Measurements from ENCODE around the gene CYB5B. TPM values are rescaled to one million over a fixed set of nuclear protein-coding genes. Genes with fewer than 3 reads are reported as not detected.

Gene CYB5B
- polyA plus RNA-seq, 1 of the 3 experiments (the other 2 are of a cell fraction) = 64.4 TPM

DNA sequence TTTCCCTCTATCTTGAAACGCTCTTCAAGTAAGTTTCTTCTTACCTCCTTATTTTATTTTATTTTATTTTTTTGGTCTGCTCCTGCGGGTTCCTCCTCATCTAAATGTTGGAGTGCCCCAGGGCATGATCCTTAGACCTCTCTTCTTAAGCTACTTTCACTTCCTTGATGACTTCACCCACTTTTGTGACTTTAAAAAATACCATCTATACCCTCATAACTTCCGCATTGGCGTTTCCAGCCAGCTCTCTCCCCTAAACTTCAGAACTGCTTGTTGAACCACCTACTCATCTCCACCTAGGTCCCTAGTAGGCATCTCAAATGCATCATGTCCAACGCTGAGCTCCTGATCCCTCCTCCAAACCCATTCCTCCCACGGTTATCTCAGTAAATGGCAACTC lies 89.9 kb downstream of the CYB5B start:
- WGBS (ENCODE audit: low lambda C conversion rate) = 86% methylated on average over 6 of the region's 6 CpGs
- no peak for TF ChIP-seq SIN3A (IDR thresholded peaks at IDR 0.05; ENCODE audit: borderline replicate concordance, low read depth, low read length)
- no peak for TF ChIP-seq NFIC (IDR thresholded peaks at IDR 0.05; ENCODE audit: borderline replicate concordance)
- TF ChIP-seq, protein P1, sequence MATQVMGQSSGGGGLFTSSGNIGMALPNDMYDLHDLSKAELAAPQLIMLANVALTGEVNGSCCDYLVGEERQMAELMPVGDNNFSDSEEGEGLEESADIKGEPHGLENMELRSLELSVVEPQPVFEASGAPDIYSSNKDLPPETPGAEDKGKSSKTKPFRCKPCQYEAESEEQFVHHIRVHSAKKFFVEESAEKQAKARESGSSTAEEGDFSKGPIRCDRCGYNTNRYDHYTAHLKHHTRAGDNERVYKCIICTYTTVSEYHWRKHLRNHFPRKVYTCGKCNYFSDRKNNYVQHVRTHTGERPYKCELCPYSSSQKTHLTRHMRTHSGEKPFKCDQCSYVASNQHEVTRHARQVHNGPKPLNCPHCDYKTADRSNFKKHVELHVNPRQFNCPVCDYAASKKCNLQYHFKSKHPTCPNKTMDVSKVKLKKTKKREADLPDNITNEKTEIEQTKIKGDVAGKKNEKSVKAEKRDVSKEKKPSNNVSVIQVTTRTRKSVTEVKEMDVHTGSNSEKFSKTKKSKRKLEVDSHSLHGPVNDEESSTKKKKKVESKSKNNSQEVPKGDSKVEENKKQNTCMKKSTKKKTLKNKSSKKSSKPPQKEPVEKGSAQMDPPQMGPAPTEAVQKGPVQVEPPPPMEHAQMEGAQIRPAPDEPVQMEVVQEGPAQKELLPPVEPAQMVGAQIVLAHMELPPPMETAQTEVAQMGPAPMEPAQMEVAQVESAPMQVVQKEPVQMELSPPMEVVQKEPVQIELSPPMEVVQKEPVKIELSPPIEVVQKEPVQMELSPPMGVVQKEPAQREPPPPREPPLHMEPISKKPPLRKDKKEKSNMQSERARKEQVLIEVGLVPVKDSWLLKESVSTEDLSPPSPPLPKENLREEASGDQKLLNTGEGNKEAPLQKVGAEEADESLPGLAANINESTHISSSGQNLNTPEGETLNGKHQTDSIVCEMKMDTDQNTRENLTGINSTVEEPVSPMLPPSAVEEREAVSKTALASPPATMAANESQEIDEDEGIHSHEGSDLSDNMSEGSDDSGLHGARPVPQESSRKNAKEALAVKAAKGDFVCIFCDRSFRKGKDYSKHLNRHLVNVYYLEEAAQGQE (IDR thresholded peaks at IDR 0.05; ENCODE audit: low read depth, low read length) = no peak
- TF ChIP-seq, protein P2, sequence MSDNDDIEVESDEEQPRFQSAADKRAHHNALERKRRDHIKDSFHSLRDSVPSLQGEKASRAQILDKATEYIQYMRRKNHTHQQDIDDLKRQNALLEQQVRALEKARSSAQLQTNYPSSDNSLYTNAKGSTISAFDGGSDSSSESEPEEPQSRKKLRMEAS (IDR thresholded peaks at IDR 0.05; ENCODE audit: low read depth) = no peak
- TF ChIP-seq, protein P3, sequence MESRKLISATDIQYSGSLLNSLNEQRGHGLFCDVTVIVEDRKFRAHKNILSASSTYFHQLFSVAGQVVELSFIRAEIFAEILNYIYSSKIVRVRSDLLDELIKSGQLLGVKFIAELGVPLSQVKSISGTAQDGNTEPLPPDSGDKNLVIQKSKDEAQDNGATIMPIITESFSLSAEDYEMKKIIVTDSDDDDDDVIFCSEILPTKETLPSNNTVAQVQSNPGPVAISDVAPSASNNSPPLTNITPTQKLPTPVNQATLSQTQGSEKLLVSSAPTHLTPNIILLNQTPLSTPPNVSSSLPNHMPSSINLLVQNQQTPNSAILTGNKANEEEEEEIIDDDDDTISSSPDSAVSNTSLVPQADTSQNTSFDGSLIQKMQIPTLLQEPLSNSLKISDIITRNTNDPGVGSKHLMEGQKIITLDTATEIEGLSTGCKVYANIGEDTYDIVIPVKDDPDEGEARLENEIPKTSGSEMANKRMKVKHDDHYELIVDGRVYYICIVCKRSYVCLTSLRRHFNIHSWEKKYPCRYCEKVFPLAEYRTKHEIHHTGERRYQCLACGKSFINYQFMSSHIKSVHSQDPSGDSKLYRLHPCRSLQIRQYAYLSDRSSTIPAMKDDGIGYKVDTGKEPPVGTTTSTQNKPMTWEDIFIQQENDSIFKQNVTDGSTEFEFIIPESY (IDR thresholded peaks at IDR 0.05; ENCODE audit: borderline replicate concordance, low read depth) = no peak
- TF ChIP-seq, protein P4, sequence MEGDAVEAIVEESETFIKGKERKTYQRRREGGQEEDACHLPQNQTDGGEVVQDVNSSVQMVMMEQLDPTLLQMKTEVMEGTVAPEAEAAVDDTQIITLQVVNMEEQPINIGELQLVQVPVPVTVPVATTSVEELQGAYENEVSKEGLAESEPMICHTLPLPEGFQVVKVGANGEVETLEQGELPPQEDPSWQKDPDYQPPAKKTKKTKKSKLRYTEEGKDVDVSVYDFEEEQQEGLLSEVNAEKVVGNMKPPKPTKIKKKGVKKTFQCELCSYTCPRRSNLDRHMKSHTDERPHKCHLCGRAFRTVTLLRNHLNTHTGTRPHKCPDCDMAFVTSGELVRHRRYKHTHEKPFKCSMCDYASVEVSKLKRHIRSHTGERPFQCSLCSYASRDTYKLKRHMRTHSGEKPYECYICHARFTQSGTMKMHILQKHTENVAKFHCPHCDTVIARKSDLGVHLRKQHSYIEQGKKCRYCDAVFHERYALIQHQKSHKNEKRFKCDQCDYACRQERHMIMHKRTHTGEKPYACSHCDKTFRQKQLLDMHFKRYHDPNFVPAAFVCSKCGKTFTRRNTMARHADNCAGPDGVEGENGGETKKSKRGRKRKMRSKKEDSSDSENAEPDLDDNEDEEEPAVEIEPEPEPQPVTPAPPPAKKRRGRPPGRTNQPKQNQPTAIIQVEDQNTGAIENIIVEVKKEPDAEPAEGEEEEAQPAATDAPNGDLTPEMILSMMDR (IDR thresholded peaks at IDR 0.05) = no peak
- TF ChIP-seq JUND (IDR thresholded peaks at IDR 0.05) = no peak
- Histone ChIP-seq H3K9me3 (no peaks in the 10 kb centered on the region), H3F3A (replicated peaks; ENCODE audit: insufficient read depth) (no peaks in the 10 kb centered on the region), H3K79me2 (ENCODE audit: insufficient read depth) (no peaks in the 10 kb centered on the region), H3K4me1 (ENCODE audit: control insufficient read depth in 1 of 2, insufficient read depth in 2 of 2, low read depth in 1 of 2, low read length in 1 of 2) (no peaks in the 10 kb centered on the region), H3K4me2 (no peak overlapping the region), H3K9me2 (no peaks in the 10 kb centered on the region), H3K36me3 (replicated peaks in 1 of 2; ENCODE audit: control insufficient read depth in 1 of 2, insufficient read depth in 2 of 2, low read length in 1 of 2) (no peaks in the 10 kb centered on the region), H4K20me1 (ENCODE audit: insufficient read depth) (no peaks in the 10 kb centered on the region), H3K9ac (no peak overlapping the region), H3K27ac (ENCODE audit: low read depth in 2 of 2, low read length in 1 of 2) (no peak overlapping the region), H2AFZ (ENCODE audit: low read depth) (no peak overlapping the region), H3K4me3 (ENCODE audit: low read depth in 2 of 2, low read length in 1 of 2) (no peak overlapping the region), H3K27me3 (ENCODE audit: insufficient read depth) (no peaks in the 10 kb centered on the region)
- POLR2A ChIA-PET = no interaction called here
- no peak for DNase-seq
- CTCF ChIA-PET = interaction anchor here (0.6 kb wide), 1 partner anchor 669 kb away, joined by 3 read pairs; no protein-coding TSS in a partner anchor

Other genes starting within 250 kb of the CYB5B start
- 13.0 and 14.4 TPM in 2 replicates for gene SNTB2, start 237.5 kb upstream of the CYB5B start, polyA plus RNA-seq (2012; rRNA removed)
- gene VPS4A, start 113.3 kb upstream of the CYB5B start, polyA plus RNA-seq (2012; rRNA removed) = 18.4 and 20.8 TPM in 2 replicates
- 21.4 and 22.0 TPM in 2 replicates for gene PDF, start 94.0 kb upstream of the CYB5B start, polyA plus RNA-seq (2012; rRNA removed)
- gene COG8, start 85.1 kb upstream of the CYB5B start, polyA plus RNA-seq (2012; rRNA removed) = 30.2 and 37.2 TPM in 2 replicates
- gene NIP7, start 84.8 kb upstream of the CYB5B start, polyA plus RNA-seq (2012; rRNA removed) = 19.0 and 22.8 TPM in 2 replicates
- not detected in 2 replicates for gene TMED6, start 72.8 kb upstream of the CYB5B start, polyA plus RNA-seq (2012; rRNA removed)
- gene TERF2, start 38.6 kb upstream of the CYB5B start, polyA plus RNA-seq (2012; rRNA removed) = 12.3 and 14.2 TPM in 2 replicates
- gene NFAT5, start 141.3 kb downstream of the CYB5B start, polyA plus RNA-seq (2012; rRNA removed) = 7.2 and 11.0 TPM in 2 replicates

Data from SK-N-SH (cell line).